Stimulated activated naive CD8-positive, alpha-beta T cell treated with anti-CD3 and anti-CD28 coated beads, Interleukin-15, amount 100 ng/mL, for 72 hours (primary cell): ENCODE results near the gene DYSF.
"Not testable (repeated sequence)": the region's sequence is repeated elsewhere in the genome, so short reads cannot be mapped to it uniquely, and the experiment has no call there.

Experiments used
- ATAC-seq: fragments of 150-1000 bp; cut with Tn5 transposase; 2 replicates; pipeline ENCODE4 v1.10.0; 2021; ENCODE audit warnings: mild to moderate bottlenecking, moderate library complexity
- DNase-seq, 2 donors: peaks; one replicate each; pipeline ENCODE4 v3.0.0; 2021 to 2022
- H3K27ac Mint-ChIP-seq, 2 donors: one replicate each; pipeline ENCODE4 v1.8.0; 2022; ENCODE audit warnings: mild to moderate bottlenecking in 2 of 2, mixed read lengths in 2 of 2, moderate library complexity in 2 of 2
- H3K27me3 Mint-ChIP-seq: one replicate; pipeline ENCODE4 v1.8.0; 2022; ENCODE audit warnings: mixed read lengths
- H3K4me1 Mint-ChIP-seq: one replicate; pipeline ENCODE4 v1.8.0; 2022; ENCODE audit warnings: mild to moderate bottlenecking, mixed read lengths
- H3K4me3 Mint-ChIP-seq, 2 donors: one replicate each; pipeline ENCODE4 v1.8.0; 2022; ENCODE audit warnings: mild to moderate bottlenecking in 2 of 2, mixed read lengths in 2 of 2, moderate library complexity in 1 of 2
- H3K9me3 Mint-ChIP-seq, 2 donors: one replicate each; pipeline ENCODE4 v1.8.0; 2022; ENCODE audit warnings: mixed read lengths in 2 of 2

DYSF gene

DNA sequence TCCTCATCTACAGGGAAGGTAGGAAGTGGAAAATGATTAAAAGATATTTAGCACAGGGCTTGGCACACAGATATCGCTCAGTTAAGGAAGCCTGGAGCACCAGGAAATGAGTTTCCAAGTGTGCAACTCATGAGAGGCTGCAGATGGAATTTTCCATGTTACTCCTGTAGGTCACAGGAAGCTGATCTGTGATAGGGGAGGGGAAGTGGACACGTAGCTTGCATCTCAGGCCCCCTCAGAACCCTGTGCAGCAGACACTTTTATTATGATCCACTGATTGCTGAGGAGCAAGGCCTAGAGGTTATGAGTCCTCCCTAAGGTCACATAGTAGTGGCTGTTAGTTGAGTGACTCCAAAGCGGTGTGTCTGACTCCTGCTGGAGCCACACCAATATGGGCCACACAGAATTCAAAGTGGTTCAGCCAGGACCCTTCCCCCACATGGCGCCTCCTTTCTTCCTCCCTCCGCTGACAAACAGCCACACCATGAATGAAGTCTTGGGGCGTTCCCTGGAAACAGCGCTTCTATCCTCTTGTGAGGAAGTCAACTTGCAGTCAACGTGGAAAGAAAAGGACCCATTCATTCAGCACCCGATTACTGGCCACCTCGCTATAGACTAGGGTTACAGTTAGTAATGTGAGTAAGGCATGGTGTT lies 21.5 kb downstream of the DYSF start:
- no peak overlapping the region for H3K4me3 Mint-ChIP-seq

DNA sequence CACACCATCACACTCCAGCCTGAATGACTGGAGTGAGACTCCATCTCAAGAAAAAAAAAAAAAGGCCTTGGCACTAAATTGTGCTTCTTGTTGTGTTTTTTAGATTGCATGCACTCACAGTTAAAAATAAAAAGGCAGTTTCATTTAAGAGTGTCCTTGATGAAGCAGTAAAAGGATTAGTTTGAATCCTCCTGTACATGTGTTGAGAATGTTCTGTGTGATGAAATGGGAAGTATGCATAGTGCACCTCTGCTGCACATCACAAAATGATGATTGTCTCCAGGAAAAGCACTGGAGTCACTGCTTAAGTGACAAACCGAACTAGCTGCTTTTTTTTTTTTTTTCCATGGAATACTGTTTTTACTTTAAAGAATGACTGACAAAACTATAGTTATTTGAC lies 23.1 kb downstream of the DYSF start:
- no peaks in the 10 kb centered on the region for H3K9me3 Mint-ChIP-seq
- no peak for ATAC-seq

More for the DNA sequence above, 21.5 kb downstream of the DYSF start:
- no peaks in the 10 kb centered on the region for H3K4me1 Mint-ChIP-seq
- DNase-seq (no peak), ATAC-seq (no peak)
- H3K27ac Mint-ChIP-seq = no peak overlapping the region
- no peaks in the 10 kb centered on the region for H3K9me3 Mint-ChIP-seq
- H3K27me3 Mint-ChIP-seq = peaks cover 28% of the 10 kb centered on the region

DNA sequence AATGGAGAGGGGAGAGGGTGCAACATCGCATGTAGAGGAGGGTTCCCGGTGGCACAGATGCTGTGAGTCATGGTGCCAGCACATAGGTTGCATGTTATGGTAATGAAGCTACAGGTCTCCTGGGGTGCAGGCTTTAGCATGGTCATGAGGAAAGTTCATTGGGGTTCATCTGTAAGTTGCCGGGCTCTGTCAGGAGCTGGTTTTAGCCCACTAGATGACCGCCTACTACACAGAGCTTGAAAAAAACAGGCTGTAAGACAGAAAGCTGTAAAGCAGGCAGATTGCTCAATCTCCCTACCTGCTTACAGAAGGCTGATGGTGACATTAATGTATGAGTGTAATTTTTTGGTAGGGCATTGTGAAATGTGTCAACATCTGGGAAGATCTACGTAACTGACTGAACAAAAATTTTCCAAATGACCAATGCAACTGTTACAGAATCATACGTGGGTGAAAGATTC lies 23.9 kb downstream of the DYSF start:
- H3K4me3 Mint-ChIP-seq = no peak overlapping the region
- H3K27ac Mint-ChIP-seq = no peak overlapping the region
- DNase-seq (no peak), ATAC-seq (no peak)
- no peaks in the 10 kb centered on the region for H3K4me1 Mint-ChIP-seq
- no peaks in the 10 kb centered on the region for H3K9me3 Mint-ChIP-seq
- peaks cover 16% of the 10 kb centered on the region for H3K27me3 Mint-ChIP-seq

More for the DNA sequence above, 23.1 kb downstream of the DYSF start:
- no peaks in the 10 kb centered on the region for H3K4me1 Mint-ChIP-seq
- H3K4me3 Mint-ChIP-seq = no peak overlapping the region
- peaks cover 17% of the 10 kb centered on the region for H3K27me3 Mint-ChIP-seq
- no peak overlapping the region for H3K27ac Mint-ChIP-seq
- no peak for DNase-seq

DNA sequence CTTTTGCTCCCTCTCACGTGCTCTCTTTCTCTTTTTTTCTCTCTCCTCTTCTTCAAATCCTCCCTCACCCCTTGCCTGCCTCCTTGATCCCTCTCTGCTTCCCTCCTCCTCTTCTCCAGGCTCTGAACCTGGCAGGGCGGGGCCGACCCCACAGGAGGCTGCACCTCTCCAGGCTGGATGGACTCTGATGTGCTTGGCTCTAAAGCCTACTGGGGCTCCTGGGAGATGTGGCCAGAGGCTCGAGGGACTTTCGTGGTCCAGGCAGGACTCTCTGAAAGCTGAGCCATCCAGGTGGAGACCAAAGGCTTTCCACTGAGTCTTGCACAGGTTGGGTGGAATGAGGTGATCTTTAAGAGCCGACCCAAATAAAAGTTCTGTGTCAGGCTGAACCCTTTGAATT lies 25.4 kb downstream of the DYSF start:
- DNase-seq = no peak
- H3K27me3 Mint-ChIP-seq = peaks cover under 1% of the 10 kb centered on the region
- H3K4me3 Mint-ChIP-seq = no peak overlapping the region
- no peak for ATAC-seq
- H3K9me3 Mint-ChIP-seq = no peaks in the 10 kb centered on the region
- peak overlapping the region in 1 of 2 donors; percentile 82 for H3K27ac Mint-ChIP-seq
- no peaks in the 10 kb centered on the region for H3K4me1 Mint-ChIP-seq

DNA sequence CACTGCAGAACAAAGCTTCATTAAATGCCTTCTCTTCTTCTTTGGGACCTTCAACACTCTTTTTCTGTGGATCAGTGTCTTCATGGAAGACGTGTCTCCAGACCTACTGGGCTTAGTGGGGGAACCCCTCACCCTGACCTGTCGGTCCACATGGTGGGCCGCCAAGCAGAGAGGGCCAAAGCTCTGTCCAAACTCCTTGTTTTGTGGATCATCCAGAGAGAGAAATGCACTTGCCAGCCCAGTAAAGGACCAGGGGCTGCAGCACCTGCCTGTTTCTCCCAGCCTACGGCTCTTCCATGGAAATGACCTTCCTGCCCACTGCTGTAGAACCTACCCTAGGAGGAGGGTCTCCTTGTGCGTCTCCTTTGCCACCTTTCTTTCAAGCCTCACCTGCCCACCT lies 25.9 kb downstream of the DYSF start:
- Mint-ChIP-seq H3K4me3 (no peak overlapping the region), H3K4me1 (no peaks in the 10 kb centered on the region), H3K9me3 (no peaks in the 10 kb centered on the region), H3K27me3 (no peaks in the 10 kb centered on the region), H3K27ac (no peak overlapping the region)
- ATAC-seq = no peak
- DNase-seq = no peak

DNA sequence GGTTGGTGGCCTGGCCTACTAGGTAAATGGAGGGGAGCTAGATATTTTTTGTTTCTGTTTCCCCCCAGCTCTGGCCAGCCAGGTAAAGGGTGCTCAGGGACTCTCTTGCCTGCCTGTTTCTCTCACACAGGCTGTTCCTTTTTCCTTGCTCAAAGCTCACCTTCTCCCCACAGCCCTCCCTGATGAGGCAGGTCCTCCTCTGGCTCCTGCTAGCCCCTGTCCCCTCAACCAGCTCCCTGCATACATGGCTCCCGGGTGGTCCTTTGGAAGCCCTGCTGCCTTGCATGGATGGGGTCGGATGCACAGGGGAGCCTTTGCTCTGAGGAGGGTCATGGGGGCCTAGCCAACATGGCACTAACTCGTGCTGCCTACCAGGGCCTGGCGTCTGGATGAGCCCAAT lies 27.8 kb downstream of the DYSF start:
- H3K27ac Mint-ChIP-seq = no peak overlapping the region
- no peaks in the 10 kb centered on the region for H3K4me1 Mint-ChIP-seq
- H3K4me3 Mint-ChIP-seq = no peak overlapping the region
- no peak for DNase-seq
- no peak for ATAC-seq
- no peaks in the 10 kb centered on the region for H3K9me3 Mint-ChIP-seq
- H3K27me3 Mint-ChIP-seq = no peaks in the 10 kb centered on the region

DNA sequence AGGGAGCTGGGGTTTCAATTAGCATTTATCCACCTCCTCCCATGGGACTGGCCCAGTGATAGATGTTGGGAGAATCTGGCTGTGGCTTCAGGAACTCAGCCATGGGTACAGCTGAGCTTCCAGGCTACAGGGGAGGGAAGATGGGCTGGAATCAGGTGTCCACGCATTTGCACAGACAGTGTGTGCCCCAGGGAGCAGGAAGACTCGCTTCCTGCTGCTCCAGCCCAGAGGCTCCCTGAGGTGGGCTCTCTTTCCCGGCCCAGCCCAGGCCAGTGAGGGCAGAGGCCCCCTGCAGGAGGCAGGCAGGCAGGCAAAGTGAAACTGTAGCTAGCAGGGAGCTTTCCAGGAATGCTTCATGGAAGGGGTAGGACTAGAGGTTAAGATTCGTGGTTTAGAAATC lies 28.7 kb downstream of the DYSF start:
- Mint-ChIP-seq H3K4me3 (no peak overlapping the region), H3K27me3 (no peaks in the 10 kb centered on the region), H3K9me3 (no peaks in the 10 kb centered on the region), H3K27ac (peak overlapping the region in 1 of 2 donors; percentile 35), H3K4me1 (no peaks in the 10 kb centered on the region)
- DNase-seq (no peak), ATAC-seq (no peak)

DNA sequence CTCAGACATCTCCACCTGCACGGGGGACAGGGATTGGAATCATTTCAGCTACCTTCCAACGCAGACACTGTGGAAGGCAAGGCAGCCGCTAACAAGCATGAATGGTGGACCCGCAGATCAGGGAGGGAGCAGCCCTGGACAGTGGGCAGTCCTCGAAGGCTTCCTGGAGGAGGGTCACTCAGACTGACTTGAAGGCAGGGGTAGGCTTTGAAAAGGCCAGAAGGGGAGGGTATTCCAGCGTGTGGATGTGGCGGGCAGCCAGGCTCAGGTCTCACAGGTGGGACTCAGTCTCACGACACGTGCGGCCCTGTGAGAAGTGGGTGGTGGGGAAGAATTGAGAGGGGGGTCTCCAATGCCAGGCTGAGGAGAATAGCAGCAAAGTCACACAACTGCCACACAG lies 29.9 kb downstream of the DYSF start:
- H3K27me3 Mint-ChIP-seq = no peaks in the 10 kb centered on the region
- ATAC-seq (no peak), DNase-seq (no peak)
- H3K4me1 Mint-ChIP-seq = no peaks in the 10 kb centered on the region
- H3K27ac Mint-ChIP-seq = no peak overlapping the region
- H3K4me3 Mint-ChIP-seq = no peak overlapping the region
- no peaks in the 10 kb centered on the region for H3K9me3 Mint-ChIP-seq

DNA sequence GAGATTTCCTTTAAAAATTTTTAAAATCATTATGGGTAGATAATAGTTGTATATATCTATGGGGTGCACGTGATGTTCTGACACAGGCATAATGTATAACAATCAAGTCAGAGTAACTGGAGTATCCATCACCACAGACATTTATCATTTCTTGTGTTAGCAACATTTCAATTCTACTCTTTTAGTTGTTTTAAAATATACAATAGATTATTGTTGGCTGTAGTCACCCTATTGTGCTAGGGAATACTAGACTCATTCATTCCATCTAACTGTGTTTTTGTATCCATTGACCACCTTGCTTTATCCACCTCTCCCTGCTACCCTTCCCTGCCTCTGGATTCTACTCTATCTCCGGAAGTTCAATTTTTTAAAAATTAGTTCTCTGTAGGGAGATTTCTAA lies 31.0 kb downstream of the DYSF start:
- no peak for ATAC-seq
- DNase-seq = no peak
- Mint-ChIP-seq H3K9me3 (no peaks in the 10 kb centered on the region), H3K4me1 (no peaks in the 10 kb centered on the region), H3K4me3 (no peak overlapping the region), H3K27ac (no peak overlapping the region), H3K27me3 (peaks cover 8% of the 10 kb centered on the region)

DNA sequence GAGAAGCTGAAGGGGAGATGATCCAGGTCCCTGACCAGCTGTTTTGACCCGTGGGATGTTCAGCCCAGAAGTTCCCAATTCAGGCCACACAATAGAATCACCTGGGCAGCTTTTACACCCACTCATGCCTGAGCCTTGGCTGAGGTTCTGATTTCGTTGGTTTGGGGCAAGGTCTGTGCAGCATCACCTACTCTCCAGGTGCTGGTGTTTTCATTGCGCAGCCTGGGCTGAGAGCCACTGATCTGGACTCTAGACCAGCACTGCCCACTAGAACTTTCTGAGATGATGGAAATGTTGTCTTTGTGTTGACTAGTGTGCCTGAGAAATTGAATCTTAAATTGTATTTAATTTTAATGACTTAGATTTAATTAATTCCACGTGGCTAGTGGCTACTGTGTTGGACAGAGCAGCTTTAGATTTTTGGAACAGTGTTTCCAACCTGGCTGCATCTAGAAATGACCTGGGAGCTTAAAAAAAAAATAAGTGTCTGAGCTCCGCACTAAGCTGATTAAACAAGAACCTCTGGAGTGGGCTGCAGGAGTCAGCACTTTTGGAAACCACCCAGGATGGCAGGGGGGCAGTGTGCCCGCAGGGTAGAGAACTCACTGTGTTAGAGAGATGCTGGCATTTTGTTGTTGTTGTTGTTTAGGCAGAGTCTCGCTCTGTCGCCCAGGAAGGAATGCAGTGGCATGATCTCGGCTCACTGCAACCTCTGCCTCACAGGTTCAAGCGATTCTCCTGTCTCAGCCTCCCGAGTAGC lies 33.7 kb downstream of the DYSF start:
- ATAC-seq = no peak
- no peak overlapping the region for H3K4me3 Mint-ChIP-seq
- no peak overlapping the region for H3K27ac Mint-ChIP-seq
- no peaks in the 10 kb centered on the region for H3K9me3 Mint-ChIP-seq
- H3K4me1 Mint-ChIP-seq = no peaks in the 10 kb centered on the region
- no peak for DNase-seq
- peaks cover 10% of the 10 kb centered on the region for H3K27me3 Mint-ChIP-seq

DNA sequence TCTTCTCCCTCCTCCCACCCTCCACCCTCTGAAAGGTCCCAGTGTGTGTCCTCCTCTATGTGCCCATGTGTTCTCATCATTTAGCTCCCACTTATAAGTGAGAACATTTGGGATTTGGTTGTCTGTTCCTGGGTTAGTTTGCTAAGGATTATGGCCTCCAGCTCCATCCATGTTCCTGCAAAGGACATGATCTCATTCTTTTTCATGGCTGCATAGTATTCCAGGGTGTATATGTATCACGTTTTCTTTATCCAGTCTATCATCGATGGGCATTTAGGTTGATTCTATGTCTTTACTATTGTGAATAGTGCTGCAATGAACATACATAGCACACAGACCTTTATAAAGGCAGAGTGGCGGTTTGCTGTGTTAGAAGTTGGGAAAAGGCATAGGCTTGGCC lies 38.2 kb downstream of the DYSF start:
- not testable (repeated sequence) for H3K9me3 Mint-ChIP-seq, H3K27ac Mint-ChIP-seq, H3K4me3 Mint-ChIP-seq, H3K4me1 Mint-ChIP-seq, H3K27me3 Mint-ChIP-seq, ATAC-seq, DNase-seq

DNA sequence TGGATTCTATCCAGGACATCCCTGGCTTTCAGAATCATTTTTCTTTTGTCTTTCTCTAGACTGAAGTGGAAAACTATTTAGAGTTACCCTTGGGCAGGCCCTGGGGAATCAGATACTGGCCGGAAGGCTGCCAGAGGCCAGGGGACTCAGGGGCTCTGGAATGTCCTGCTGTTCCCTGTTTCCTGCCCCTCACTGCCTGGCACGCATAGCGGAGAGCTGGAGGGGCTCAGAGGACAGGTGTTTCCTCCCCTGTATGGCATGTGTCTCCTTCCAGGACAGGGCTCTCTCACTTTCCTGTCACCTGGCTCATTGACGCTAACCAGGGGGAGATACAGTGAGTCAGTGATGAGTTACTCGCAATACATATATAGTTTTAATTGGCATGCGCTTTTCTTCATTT lies 38.8 kb downstream of the DYSF start:
- peaks cover 10% of the 10 kb centered on the region for H3K27me3 Mint-ChIP-seq
- DNase-seq = no peak
- ATAC-seq = no peak

DNA sequence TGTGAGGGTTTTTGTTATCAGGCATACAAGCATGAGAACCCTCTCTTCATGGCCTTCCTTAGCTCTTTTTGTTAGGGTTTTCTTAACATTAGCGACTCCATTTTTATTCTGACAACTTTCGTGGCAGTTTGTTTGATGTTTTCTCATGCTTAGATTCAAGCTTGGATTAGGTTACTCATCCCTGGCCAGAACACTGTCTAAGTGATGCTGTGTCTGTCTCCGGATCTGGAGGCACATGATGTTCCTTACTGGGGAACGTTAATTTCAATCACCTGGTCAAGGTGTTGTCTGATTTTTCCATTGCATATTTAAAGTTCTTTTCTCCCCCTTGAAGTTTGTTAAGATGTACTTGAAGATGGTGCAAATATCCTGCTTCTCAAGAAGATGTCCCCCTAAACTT lies 40.7 kb downstream of the DYSF start:
- H3K27me3 Mint-ChIP-seq = peaks cover 4% of the 10 kb centered on the region
- DNase-seq = no peak
- no peak for ATAC-seq
- H3K4me3 Mint-ChIP-seq = no peak overlapping the region
- H3K9me3 Mint-ChIP-seq = no peaks in the 10 kb centered on the region
- no peak overlapping the region for H3K27ac Mint-ChIP-seq
- no peaks in the 10 kb centered on the region for H3K4me1 Mint-ChIP-seq

More for the DNA sequence above, 38.8 kb downstream of the DYSF start:
- Mint-ChIP-seq H3K4me1 (no peaks in the 10 kb centered on the region), H3K4me3 (no peak overlapping the region), H3K9me3 (no peaks in the 10 kb centered on the region), H3K27ac (no peak overlapping the region)

DNA sequence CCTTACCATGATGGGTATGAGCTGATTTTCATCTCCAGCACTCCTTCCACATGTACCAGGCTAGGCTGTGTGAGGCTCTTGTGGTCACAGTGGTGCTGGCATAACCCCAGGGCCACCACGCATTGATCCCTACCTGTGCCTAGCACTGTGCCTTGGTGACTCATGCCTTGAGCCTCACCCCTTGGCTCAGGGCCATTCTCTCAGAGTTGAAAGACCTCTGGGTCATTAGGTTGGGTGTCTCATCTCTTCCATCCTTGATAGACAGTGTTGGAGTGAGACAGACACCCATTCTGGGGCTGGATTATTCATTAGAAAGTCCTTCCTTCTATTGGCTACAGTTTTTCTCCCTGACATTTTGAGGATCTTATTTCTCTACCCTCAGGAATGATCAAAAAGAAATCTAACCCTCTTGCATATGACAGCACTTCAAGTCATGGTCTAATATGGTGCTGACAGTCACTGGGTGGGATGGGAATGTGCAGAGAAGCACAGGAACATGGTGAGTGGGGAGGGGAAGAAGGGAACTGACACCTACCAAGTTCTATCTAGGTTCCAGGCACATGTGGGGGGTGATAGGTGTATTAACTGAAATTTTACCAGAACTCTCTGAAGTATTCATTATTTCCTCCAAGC lies 41.3 kb downstream of the DYSF start:
- Mint-ChIP-seq H3K9me3 (no peaks in the 10 kb centered on the region), H3K27me3 (no peaks in the 10 kb centered on the region), H3K4me1 (no peaks in the 10 kb centered on the region), H3K4me3 (no peak overlapping the region), H3K27ac (peak overlapping the region in 1 of 2 donors; percentile 6)
- DNase-seq = no peak
- no peak for ATAC-seq

DNA sequence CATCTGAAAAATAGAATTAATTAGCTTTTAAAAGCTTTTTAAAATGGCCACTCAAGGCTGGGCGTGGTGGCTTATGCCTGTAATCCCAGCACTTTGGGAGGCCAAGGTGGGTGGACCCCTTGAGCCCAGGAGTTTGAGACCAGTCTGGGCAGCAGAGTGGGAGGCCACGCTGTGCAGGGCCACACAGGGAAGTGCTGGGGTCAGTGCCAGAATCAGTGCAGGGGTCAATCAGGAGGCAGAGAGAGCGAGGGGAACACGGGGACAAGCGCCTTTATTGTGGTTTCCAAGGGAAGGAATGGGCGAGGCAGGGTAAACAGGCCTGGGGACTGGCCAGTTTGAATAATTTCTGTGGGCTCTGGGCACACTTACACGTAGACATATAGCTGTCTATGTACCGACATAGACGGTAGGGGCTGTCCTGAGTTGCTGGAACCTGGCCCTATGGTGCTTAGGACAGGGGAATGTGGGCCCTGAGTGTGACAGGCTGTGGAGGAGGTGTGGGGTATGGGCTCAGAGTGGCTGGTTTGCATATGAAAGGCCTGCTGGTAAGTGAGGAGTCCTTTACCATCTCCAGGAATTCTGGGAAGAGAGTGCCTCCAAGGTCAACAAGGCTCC lies 42.9 kb downstream of the DYSF start:
- no peaks in the 10 kb centered on the region for H3K9me3 Mint-ChIP-seq
- H3K27me3 Mint-ChIP-seq = no peaks in the 10 kb centered on the region
- no peak for ATAC-seq
- H3K27ac Mint-ChIP-seq = no peak overlapping the region
- H3K4me3 Mint-ChIP-seq = no peak overlapping the region
- no peak for DNase-seq
- H3K4me1 Mint-ChIP-seq = no peaks in the 10 kb centered on the region

DNA sequence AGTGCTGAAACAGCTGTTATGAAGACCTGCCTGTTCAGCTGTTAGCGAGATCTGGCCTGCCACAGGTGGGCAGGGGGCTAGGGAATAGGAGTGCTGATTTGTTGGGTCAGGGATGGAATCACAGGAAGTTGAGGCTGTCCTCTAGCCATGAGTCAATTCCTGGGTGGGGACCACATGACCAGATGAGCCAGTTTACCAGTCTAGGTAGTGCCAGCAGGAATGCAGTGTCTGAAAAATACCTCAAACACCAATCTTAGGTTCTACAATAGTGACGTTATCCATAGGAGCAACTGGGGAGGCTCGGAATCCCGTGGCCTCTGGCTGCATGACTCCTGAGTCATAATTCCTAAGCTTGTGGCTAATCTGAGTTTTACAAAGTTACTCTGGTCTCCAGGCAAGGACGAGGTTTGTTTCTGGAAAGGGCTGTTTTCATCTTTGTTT lies 44.9 kb downstream of the DYSF start:
- no peaks in the 10 kb centered on the region for H3K9me3 Mint-ChIP-seq
- no peaks in the 10 kb centered on the region for H3K27me3 Mint-ChIP-seq
- no peak for ATAC-seq
- H3K4me1 Mint-ChIP-seq = no peaks in the 10 kb centered on the region
- H3K4me3 Mint-ChIP-seq = no peak overlapping the region
- no peak overlapping the region for H3K27ac Mint-ChIP-seq
- no peak for DNase-seq
